ENCODE data around the gene ENOX1.
"Not testable (repeated sequence)": the region's sequence is repeated elsewhere in the genome, so short reads cannot be mapped to it uniquely, and the experiment has no call there.

ENOX1 gene

DNA sequence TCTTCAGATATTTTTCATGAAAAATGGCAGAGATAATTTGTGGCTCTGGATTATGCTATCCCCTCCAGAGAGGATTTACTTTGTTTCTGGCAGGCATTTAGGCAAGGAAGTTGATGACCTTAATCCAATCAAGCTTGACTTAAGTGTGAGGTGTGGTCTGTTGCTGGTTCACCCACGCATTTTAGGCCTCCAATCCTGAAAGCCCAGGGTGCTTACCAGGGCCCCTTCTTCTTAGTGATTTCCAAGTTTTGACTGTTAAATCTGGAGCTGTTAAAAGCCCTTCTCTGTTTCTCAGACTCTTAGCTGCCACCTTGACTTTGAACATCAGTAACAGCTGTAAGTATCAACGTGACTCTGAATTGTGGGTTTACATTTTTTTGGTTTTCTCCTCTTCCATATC, 601.5 kb downstream of the ENOX1 start:
- no peak overlapping the region for H3K27ac Mint-ChIP-seq
- peaks cover 16% of the 10 kb centered on the region for H3K27me3 Mint-ChIP-seq (ENCODE audit: low read depth)
- H3K4me1 Mint-ChIP-seq (ENCODE audit: low read depth), result no peaks in the 10 kb centered on the region
- no peaks in the 10 kb centered on the region for H3K9me3 Mint-ChIP-seq
- H3K4me3 Mint-ChIP-seq, result no peak overlapping the region
- no peaks in the 10 kb centered on the region for H3K36me3 Mint-ChIP-seq (ENCODE audit: low read depth)

GRCh38 chr13:43180837-43181236, 605.9 kb downstream of the ENOX1 start:
- no peaks in the 10 kb centered on the region for H3K4me1 Mint-ChIP-seq (ENCODE audit: low read depth)
- no peaks in the 10 kb centered on the region for H3K36me3 Mint-ChIP-seq (ENCODE audit: low read depth)
- no peak overlapping the region for H3K4me3 Mint-ChIP-seq
- H3K27me3 Mint-ChIP-seq (ENCODE audit: low read depth), result peaks cover 17% of the 10 kb centered on the region
- H3K9me3 Mint-ChIP-seq, result no peaks in the 10 kb centered on the region
- H3K27ac Mint-ChIP-seq, result no peak overlapping the region

- no peaks in the 10 kb centered on the region for H3K9me3 Mint-ChIP-seq
- H3K4me1 Mint-ChIP-seq (ENCODE audit: low read depth), result no peaks in the 10 kb centered on the region
- peaks cover 15% of the 10 kb centered on the region for H3K27me3 Mint-ChIP-seq (ENCODE audit: low read depth)
- no peaks in the 10 kb centered on the region for H3K36me3 Mint-ChIP-seq (ENCODE audit: low read depth)
- no peak overlapping the region for H3K4me3 Mint-ChIP-seq
- H3K27ac Mint-ChIP-seq, result no peak overlapping the region
These were observed 606.6 kb downstream of the ENOX1 start for GRCh38 chr13:43180036-43180660.

DNA sequence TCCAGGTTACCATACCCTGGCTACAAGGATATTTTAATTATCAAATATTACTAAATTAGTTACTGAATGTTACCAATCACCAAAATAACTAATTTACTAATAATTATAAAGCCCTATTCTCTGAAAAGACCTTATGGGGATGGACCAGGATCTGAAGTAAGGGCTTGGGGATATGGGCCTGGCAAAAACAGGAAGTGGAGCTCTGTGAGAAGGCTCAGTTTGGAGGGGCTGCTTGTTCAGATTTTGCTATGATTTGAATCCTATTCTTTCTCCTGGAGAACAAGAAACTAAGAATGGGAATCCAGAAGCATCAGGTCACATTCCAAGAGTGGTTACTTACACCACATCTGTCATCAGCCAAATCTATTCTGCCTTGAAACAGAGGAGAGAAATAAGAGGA, 615.3 kb downstream of the ENOX1 start:
- Mint-ChIP-seq H3K4me1 (ENCODE audit: low read depth) (no peaks in the 10 kb centered on the region), H3K36me3 (ENCODE audit: low read depth) (no peaks in the 10 kb centered on the region), H3K9me3 (no peaks in the 10 kb centered on the region), H3K4me3 (no peak overlapping the region), H3K27me3 (ENCODE audit: low read depth) (peaks cover 7% of the 10 kb centered on the region), H3K27ac (no peak overlapping the region)

GRCh38 chr13:43170506-43170905, 616.3 kb downstream of the ENOX1 start:
- peaks cover 2% of the 10 kb centered on the region for H3K9me3 Mint-ChIP-seq
- H3K27me3 Mint-ChIP-seq (ENCODE audit: low read depth), result peaks cover 3% of the 10 kb centered on the region
- no peak overlapping the region for H3K27ac Mint-ChIP-seq
- H3K36me3 Mint-ChIP-seq (ENCODE audit: low read depth), result no peaks in the 10 kb centered on the region
- no peaks in the 10 kb centered on the region for H3K4me1 Mint-ChIP-seq (ENCODE audit: low read depth)
- no peak overlapping the region for H3K4me3 Mint-ChIP-seq

- peaks cover 17% of the 10 kb centered on the region for H3K9me3 Mint-ChIP-seq
- H3K36me3 Mint-ChIP-seq (ENCODE audit: low read depth); H3K4me1 Mint-ChIP-seq (ENCODE audit: low read depth); H3K4me3 Mint-ChIP-seq; H3K27me3 Mint-ChIP-seq (ENCODE audit: low read depth); H3K27ac Mint-ChIP-seq: not testable (repeated sequence)
These were observed 618.3 kb downstream of the ENOX1 start for GRCh38 chr13:43168434-43168833.

GRCh38 chr13:43167731-43168130, 619.0 kb downstream of the ENOX1 start:
- Mint-ChIP-seq H3K4me3 (no peak overlapping the region), H3K9me3 (peaks cover 19% of the 10 kb centered on the region), H3K4me1 (ENCODE audit: low read depth) (no peaks in the 10 kb centered on the region), H3K27me3 (ENCODE audit: low read depth) (no peaks in the 10 kb centered on the region), H3K27ac (no peak overlapping the region), H3K36me3 (ENCODE audit: low read depth) (no peaks in the 10 kb centered on the region)

GRCh38 chr13:43166644-43167457, 619.9 kb downstream of the ENOX1 start:
- Mint-ChIP-seq H3K27me3 (ENCODE audit: low read depth) (no peaks in the 10 kb centered on the region), H3K9me3 (peaks cover 19% of the 10 kb centered on the region)

More at GRCh38 chr13:43166644-43167457, 619.9 kb downstream of the ENOX1 start:
- Mint-ChIP-seq H3K4me3 (no peak overlapping the region), H3K4me1 (ENCODE audit: low read depth) (no peaks in the 10 kb centered on the region), H3K27ac (no peak overlapping the region), H3K36me3 (ENCODE audit: low read depth) (no peaks in the 10 kb centered on the region)
